ENCODE results near the gene STX10.
"Not testable (repeated sequence)": the region's sequence is repeated elsewhere in the genome, so short reads cannot be mapped to it uniquely, and the experiment has no call there.

Gene STX10, protein sequence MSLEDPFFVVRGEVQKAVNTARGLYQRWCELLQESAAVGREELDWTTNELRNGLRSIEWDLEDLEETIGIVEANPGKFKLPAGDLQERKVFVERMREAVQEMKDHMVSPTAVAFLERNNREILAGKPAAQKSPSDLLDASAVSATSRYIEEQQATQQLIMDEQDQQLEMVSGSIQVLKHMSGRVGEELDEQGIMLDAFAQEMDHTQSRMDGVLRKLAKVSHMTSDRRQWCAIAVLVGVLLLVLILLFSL

DNA sequence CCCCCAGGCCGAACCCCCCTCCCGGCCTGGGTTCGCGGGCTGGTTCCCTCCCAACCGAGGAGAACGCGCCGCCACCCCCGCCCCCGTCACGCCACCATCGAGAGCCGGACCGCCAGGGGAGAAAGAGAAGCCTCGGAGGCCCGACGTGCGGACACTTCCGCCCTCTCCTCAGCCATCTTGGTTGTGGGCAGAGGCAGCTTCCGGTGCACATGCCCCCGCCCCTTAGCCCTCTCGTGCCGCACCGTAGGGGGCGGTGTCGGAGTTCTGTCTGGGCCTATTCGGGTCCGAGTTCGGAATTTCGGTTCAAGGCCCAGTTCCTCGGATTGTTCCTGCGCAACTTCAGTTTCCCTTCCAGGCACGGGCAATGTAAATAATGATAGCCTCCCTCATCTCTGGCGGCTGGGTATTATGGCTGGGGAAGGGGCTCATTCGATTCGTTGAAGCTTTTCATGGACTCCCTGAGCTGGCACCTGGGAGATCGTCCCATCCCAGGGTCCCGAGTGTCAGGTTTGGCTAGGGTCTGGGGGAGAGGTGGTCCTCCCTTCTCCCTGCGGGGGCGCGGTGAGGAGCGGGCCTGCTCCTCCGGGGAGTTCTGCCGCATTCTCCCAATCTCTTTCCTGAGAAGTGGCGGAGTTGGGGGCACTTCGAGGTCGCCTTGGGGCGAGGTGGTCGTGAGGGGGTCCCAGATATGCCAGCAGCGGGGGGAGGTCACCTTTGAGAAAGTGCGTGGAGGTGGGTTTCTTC is at the start of gene STX10, which contains the start of gene IER2:
Gene STX10, minus strand, starts transcription at position 189 of the 744 bp plus-strand sequence. CDS start 202 bp downstream, outside the sequence.
Gene IER2, plus strand, starts transcription at position 225 of the 744 bp plus-strand sequence. CDS start 2,776 bp downstream, outside the sequence.
- peak; percentile 79 for DNase-seq

DNA sequence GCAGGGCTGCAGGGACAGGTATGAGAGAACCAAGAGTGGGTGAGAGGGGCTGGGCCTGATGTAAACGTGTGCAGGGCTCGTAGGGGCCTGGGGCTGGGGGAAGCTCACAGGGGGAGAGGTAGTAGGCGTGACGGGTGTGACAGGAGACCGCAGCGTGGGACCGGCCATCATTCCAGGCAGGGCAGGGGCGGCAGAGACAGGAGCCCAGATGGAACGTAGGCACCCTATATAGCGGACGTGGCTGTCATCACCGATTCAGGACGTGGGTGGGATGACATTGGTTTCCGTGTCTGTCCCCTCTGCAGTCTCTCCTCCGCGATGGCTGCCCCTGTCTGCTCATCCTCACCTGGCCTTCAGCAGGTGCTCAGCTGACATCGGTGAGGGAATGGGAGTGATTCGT is 48.5 kb upstream of the STX10 start:
- DNase-seq = no peak

DNA sequence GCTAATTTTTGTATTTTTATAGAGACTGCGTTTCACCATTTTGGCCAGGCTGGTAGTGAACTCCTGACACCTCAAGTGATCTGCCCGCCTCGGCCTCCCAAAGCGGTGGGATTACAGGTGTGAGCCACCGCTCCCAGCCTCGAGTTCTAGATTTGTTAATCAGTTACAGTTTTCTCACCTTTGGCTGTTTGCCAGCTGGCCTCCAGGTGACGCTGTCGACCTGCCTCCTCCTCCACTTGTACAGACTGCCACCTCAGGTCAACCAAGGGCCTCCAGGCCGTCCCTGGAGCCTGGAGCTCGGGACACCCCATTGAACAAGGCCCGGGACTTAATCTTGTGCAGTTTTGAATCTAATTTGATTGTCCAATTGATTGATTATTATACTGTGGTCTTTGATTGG is 45.5 kb upstream of the STX10 start:
- DNase-seq = no peak

DNA sequence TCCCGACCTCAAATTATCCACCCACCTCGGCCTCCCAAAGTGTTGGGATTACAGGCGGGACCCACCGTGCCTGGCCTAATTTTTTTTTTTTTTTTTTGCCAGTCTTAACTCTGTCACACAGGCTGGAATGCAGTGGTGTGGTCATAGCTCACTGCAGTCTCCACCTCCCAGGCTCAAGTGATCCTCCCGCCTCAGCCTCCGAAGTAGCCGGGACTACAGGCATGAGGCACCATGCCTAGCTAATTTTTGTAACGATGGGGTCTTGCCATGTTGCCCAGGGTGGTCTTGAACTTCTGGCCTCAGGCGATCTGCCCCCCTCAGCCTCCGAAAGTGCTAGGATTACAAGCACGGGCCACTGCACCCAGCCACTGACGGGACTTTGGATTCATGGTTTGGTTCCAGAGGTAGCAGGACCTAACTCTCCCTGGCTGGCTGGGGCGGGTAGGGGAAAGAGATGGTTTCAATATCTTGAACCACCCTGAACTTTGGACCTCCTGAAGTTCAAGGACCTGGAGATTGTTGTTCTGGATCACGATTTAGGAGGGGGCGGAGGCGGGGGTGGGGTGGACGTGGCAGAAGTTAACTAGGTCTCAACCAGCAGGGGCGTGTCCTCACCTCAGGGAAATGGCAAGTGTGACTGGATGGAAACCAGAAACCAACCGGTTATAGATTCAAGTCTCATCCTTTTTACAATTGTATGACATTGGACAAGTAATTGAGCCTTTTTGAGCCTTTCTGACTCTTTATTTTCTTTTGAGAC is 40.8 kb upstream of the STX10 start:
- DNase-seq = no peak

DNA sequence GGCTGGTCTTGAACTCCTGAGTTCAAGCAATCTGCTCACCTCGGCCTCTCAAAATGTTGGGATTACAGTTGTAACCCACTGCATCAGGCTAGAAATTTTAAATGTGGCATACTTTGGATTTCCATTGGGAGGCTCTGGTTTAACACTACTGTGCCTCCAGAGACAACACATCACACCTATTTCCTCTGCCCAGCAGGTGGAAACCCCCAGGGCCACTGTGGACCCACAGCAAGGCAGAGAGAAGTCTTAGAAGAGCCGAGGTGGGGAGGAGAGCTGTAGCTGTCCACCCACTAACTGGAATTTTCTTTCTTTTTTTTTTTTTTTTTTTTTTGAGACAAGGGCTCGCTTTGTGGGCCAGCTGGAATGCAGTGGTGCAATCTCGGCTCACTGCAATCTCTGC is 39.4 kb upstream of the STX10 start:
- DNase-seq = no peak

DNA sequence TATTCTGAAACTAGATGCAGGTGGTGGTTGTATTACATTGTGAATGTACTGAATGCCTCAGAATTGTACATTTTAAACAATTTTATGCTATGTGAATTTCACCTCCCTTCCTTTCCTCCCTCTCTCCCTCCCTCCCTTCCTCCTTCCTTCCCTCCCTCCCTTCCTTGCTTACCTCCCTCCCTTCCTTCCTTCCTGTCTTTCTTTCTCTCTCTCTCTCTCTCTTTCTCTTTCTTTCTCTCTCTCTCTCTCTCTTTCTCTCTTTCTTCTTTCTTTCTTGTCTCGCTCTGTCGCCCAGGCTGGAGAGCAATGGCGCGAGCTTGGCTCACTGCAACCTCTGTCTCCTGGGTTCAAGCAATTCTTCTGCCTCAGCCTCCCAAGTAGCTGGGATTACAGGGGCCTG is 37.2 kb upstream of the STX10 start:
- DNase-seq = no peak

DNA sequence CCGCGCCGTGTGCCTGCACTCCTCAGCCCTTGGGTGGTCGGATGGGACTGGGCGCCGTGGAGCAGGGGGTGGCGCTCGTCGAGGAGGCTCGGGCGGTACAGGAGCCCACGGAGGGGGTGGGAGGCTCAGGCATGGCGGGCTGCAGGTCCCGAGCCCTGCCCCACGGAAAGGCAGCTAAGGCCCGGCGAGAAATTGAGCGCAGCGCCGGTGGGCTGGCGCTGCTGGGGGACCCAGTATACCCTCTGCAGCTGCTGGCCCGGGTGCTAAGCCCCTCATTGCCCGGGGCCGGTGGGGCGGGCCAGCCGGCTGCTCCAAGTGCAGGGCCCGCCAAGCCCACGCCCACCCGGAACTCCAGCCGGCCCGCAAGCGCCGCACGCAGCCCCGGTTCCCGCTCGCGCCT is 36.5 kb upstream of the STX10 start:
- not testable (repeated sequence) for DNase-seq

DNA sequence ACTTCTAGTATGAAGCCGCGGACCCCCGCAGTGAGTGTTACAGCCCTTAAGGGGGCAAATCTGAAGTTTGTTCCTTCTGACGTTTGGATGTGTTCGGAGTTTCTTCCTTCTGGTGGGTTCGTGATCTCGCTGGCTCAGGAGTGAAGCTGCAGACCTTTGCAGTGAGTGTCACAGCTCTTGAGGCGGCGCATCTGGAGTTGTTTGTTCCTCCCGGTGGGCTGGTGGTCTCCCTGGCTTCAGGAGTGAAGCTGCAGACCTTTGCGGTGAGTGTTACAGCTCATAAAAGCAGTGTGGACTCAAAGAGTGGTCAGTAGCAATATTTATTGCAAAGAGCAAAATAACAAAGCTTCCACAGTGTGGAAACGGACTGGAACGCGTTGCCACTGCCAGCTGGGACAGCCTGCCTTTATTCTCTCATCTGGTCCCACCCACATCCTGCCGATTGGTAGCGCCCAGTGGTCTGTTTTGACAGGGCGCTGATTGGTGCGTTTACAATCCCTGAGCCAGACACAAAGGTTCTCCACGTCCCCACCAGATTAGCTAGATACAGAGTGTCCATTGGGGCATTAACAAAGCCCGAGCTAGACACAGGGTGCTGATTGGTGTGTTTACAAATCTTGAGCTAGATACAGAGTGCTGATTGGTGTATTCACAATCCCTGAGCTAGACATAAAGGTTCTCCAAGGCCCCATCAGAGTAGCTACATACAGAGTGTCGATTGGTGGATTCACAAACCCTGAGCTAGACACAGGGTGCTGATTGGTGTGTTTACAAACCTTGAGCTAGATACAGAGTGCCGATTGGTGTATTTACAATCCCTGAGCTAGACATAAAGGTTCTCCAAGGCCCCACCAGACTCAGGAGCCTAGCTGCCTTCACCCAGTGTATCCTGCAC is 35.8 kb upstream of the STX10 start:
- not testable (repeated sequence) for DNase-seq

DNA sequence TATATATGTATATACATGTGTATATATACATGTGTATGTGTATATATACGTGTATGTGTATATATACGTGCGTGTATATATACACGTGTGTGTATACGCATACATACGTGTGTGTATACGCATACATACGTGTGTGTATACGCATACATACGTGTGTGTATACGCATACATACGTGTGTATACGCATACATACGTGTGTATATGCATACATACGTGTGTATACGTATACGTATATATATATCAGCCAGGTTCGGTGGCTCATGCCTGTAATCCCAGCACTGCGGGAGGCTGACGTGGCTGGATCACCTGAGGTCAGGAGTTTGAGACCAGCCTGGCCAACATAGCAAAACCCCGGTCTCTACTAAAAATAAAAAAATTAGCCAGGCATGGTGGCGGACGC is 34.8 kb upstream of the STX10 start:
- DNase-seq = not testable (repeated sequence)

DNA sequence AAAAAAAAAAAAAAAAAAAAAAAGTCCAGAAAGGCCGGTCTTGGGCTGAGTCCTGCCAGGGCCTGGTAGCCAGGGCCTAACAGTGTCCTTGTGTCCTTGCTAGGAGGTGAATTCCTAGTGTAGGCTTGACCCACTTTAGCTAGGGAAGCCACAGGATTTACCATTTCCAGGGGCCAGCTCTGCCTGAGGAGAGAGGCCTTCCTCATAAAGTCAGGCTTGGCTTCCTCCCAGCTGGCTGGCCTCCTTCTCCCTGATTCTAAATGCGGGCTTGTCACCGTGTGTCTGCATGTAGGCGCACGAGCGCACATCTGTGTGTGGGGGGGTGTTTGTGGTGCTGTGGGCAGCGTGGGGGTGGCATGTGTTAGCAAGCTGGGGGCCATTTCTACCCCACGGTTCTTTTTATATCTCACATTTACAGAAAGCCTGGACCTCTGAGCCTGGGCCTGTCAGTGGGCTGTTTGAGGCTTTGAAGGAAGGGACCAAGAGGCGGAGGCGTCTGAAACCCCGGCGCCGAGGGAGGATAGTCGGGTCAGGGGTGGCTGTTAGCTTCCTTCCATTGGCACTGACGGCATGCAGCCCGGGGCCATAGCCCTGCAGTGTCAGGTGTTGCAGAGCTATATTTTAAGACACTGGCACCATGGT is 31.7 kb upstream of the STX10 start:
- no peak for DNase-seq

DNA sequence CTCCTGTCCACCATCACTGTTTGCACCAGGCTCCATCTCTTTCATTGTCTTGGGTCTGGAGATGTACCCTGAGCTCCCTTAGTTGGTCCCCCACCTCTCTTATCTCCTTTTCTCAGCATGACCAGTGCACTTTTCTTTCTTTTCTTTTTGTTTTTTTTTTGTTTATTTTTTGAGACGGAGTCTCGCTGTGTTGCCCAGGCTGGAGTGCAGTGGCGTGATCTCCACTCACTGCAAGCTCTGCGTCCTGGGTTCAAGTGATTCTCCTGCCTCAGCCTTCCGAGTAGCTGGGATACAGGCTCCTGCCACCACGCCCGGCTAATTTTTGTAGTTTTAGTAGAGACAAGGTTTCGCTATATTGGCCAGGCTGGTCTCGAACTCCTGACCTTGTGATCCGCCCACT is 28.1 kb upstream of the STX10 start:
- not testable (repeated sequence) for DNase-seq

DNA sequence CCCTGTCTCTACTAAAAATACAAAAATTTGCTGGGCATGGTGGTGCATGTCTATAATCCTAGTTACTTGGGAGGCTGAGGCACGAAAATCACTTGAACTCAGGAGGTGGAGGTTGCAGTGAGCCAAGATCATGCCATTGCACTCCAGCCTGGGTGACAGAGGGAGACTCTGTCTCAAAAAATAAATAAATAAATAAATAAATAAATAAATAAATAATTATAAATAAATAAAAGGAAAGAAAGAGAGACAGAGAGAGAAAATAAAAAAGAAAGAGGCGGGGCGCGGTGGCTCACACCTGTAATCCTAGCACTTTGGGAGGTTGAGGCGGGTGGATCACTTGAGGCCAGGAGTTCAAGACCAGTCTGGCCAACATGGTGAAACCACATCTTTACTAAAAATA is 27.4 kb upstream of the STX10 start:
- not testable (repeated sequence) for DNase-seq

DNA sequence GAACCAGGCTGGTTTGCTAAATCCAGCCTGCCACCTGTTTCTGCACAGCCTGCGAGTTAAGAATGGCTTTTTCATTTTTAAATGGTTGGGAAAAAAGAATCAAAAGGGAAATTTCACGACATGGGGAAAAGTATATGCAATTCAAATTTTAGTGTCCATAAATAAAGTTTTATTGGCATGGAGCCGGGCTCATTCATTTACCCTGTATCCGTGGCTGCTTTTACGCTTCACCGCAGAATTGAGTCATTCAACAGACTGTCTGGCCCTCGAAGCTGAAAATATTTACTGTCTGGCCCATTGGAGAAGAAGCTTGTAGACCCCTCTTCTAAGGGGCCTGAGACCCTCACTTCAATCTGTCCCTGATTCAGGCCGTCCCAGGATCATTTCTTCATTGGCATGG is 26.2 kb upstream of the STX10 start:
- DNase-seq = no peak

DNA sequence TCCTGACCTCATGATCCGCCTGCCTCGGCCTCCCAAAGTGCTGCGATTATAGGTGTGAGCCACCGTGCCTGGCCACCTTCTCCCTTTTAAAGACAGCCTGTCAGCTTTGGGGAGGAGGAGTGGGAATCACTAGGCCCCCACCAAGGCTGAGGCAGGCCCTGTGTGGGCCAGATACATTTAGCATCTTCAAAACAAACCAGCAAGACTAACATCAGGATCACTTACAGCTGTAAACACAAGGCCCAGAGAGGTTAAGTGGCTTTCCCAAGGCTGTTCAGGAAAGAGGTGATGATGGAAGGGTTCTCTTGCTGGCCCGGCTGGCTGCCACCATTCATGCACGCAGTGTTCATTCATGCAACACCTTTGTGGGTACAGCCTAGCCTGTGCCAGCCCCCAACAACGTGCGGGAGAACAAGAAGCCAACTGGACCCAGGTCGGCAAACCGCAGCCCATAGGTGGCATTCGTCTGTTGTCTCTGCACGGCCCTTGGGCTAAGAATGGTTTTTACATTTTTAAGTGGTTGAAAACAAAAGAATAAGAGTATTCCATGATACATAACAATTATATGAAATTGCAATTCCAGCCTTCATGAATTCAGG is 23.1 kb upstream of the STX10 start:
- DNase-seq = no peak

DNA sequence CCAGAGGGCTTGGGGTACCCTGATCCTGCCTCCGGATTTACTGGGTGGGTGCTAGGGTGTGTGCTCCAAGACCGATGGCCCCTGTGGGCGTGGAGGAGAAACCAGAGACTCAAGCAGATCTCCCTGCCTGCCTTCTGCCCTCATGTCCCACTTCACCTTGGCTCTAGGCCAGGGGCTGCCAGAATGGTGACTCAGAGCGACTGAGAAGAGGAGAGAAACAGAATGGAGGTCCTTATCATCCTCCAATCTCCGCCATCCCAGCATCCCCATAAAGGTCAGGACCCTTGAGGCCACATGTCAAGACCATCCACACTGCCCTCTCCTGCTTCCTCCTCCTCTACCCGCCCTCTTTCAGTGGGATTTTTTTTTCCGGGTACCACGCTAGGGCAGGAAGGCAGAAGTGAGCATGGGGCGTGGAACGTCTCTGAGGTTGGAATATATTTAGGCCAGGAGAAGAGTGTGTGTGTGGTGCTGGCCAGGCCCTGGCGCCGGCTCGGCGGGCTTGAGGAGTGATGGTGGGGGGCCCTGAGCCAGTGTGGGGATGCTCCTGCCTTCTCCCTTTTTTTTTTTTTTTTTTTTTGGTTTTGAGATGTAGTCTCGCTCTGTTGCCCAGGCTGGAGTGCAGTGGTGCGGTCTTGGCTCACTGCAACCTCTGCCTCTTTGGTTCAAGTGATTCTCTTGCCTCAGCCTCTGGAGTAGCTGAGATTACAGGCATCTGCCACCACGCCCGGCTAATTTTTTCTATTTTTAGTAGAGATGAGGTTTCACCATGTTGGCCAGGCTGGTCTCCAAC is 22.4 kb upstream of the STX10 start:
- no peak for DNase-seq

DNA sequence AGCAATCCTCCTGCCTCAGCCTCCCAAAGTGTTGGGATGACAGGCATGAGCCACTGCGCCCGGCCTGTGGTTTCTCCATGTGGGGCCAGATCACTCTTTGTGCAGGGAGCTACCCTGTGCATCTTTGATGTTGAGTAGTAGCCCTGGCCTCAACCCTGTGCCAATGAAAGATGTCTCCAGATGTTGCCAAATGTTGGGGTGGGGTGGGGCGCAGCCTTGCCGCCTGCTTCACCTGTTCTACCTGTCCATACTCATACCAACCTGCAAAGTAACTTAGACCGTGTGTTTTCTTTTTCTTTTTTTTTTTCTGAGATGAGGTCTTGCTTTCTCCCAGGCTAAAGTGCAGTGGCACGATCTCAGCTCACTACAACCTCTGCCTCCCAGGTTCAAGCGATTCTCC is 21.0 kb upstream of the STX10 start:
- DNase-seq = no peak

DNA sequence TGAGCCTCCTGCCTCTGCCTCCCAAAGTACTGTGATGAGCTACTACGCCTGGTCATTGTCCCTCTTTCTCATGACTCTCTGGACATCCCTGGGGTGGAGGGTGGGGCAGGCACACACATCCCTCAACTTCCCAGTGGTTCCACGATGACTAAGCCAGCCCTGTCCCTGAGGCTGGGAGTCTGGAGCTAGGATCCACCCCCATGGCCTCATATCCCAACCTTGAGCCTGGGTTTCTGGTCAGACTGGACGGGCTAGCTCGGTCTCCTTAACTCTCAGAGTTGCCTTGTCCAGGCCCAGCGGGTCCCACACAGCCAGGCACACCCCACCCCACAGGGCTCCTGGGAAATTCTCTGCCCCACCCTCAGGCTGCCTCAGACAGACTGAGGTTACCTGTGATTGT is 19.6 kb upstream of the STX10 start:
- no peak for DNase-seq

DNA sequence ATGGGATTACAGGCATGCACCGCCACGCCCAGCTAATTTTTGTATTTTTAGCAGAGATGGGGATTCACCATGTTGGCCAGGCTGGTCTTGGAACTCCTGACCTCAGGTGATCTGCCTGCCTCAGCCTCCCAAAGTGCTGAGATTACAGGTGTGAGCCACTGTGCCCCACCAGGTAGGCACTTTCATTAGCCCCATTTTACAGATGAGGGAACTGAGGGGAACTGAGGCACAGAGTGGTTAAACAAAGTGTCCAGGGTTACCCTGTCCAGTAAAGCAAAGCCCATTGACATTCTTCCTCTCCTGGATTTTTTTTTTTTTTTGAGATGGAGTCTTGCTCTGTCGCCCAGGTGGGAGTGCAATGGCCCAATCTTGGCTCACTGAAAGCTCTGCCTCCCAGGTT is 16.0 kb upstream of the STX10 start:
- DNase-seq = not testable (repeated sequence)

DNA sequence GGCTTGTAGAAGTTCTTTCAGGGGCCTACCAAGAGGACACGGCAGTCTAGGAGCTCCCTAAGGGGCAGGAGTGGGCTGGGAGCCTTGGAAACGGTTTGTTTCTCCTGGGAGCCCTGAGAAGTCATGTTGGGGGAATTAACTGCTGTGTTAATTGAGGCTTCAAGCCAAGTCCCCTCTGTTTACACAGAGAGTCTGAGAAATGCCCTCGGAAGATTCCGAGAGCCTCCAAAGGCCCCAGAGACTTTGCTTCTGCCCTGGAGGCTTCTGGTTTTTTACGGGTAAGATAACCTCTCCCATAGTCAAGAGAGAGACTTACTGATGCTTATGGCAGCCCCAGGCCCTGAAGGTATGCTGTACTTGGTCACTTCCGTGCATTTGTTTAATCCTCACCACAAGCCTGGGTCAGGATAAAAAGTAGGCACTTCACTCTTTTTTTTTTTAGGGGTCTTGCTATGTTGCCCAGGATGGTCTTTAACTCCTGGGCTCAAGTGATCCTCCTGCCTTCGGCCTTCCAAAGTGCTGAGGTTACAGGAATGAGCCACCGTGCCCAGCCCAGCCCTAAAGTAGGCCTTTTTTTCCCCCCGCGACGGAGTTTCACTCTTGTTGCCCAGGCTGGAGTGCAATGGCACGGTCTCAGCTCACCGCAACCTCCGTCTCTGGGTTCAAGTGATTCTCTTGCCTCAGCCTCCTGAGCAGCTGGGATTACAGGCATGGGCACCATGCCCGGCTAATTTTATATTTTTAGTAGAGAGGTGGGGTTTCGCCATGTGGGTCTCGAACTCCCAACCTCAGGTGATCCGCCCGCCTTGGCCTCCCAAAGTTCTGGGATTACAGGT is 15.2 kb upstream of the STX10 start:
- no peak for DNase-seq

All from 8988T (cell line).